ENCODE results near the gene LRRC55.

The LRRC55 gene

GRCh38 chr11:57200917-57201316 is 19.2 kb downstream of the LRRC55 start:
- no peak overlapping the region for H3K27ac ChIP-seq
- TF ChIP-seq ZFX (IDR thresholded peaks at IDR 0.05) (no peak), CTCF (conservative IDR thresholded peaks at IDR 0.05) (no peak)

GRCh38 chr11:57202281-57202680 is 20.5 kb downstream of the LRRC55 start:
- TF ChIP-seq ZFX (IDR thresholded peaks at IDR 0.05) (no peak), CTCF (conservative IDR thresholded peaks at IDR 0.05) (no peak)
- no peak overlapping the region for H3K27ac ChIP-seq

- H3K27ac ChIP-seq, result no peak overlapping the region
- TF ChIP-seq ZFX (IDR thresholded peaks at IDR 0.05), result no peak
These were observed 21.6 kb downstream of the LRRC55 start for GRCh38 chr11:57203359-57203758.

- TF ChIP-seq ZFX (IDR thresholded peaks at IDR 0.05) (no peak), CTCF (conservative IDR thresholded peaks at IDR 0.05) (no peak)
- no peak overlapping the region for H3K27ac ChIP-seq
These were observed 22.2 kb downstream of the LRRC55 start for GRCh38 chr11:57203882-57204480.

GRCh38 chr11:57205041-57205641 is 23.4 kb downstream of the LRRC55 start:
- no peak overlapping the region for H3K27ac ChIP-seq
- TF ChIP-seq ZFX (IDR thresholded peaks at IDR 0.05) (no peak), CTCF (conservative IDR thresholded peaks at IDR 0.05) (no peak)

GRCh38 chr11:57207168-57207567 is 25.4 kb downstream of the LRRC55 start:
- TF ChIP-seq CTCF (conservative IDR thresholded peaks at IDR 0.05), result no peak
- TF ChIP-seq ZFX (IDR thresholded peaks at IDR 0.05), result no peak
- no peak overlapping the region for H3K27ac ChIP-seq

DNA sequence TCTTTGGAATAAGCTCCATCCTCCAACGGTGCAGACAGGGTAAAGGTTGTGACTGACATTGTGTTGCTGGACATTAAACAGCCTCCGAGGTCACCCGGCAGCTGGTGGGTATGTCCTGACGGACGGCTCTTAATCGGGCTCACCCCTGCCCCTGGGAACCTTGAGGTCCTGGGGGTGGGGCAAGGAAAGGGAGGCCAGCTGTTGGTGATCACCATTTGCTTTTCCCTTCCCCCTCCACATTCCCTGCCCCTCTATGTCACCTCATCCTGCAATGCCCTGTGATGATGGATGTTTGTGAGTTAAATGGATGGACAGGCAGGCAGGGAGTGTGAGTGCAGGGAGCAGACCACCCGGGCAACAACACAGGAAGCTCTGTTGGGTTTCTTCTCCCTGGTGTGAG is 29.0 kb downstream of the LRRC55 start:
- H3K27ac ChIP-seq, result no peak overlapping the region
- TF ChIP-seq ZFX (IDR thresholded peaks at IDR 0.05) (no peak), CTCF (conservative IDR thresholded peaks at IDR 0.05) (no peak)
